ENCODE measurements around the gene CEP57.
"Not testable (repeated sequence)": the region's sequence is repeated elsewhere in the genome, so short reads cannot be mapped to it uniquely, and the experiment has no call there.

- TF ChIP-seq ZBTB49 (tag by site-specific recombination; IDR thresholded peaks at IDR 0.05; ENCODE audit: low read depth); HOXD13 (CRISPR knock-in tag; IDR thresholded peaks at IDR 0.05; ENCODE audit: borderline replicate concordance); ZNF549 (tag by site-specific recombination; IDR thresholded peaks at IDR 0.05); CTCF (tag by site-specific recombination; IDR thresholded peaks at IDR 0.05); ZNF239 (tag by site-specific recombination; IDR thresholded peaks at IDR 0.05); ZNF658 (tag by site-specific recombination; IDR thresholded peaks at IDR 0.05): not testable (repeated sequence)
Observed at GRCh38 chr11:95811052-95811451, 20.8 kb downstream of the CEP57 start.
